Activated CD8-positive, alpha-beta memory T cell treated with anti-CD3 and anti-CD28 coated beads for 36 hours (primary cell): ENCODE data around the gene NCOR2. TPM values are rescaled to one million over a fixed set of nuclear protein-coding genes. Genes with fewer than 3 reads are reported as not detected.

ENCODE experiments used
- CTCF ChIA-PET: fragments of 350-600 bp; sonication (Branson Sonifier 250); formaldehyde crosslinking; loops from one replicate; lab custom pipeline; 2021; ENCODE audit warnings: antibody characterized with exemption; lab: Charles Lee
- POLR2A ChIA-PET: fragments of 350-600 bp; sonication (Branson Sonifier 250); formaldehyde crosslinking; loops from one replicate; lab custom pipeline; 2021; ENCODE audit warnings: antibody characterized with exemption; lab: Charles Lee
- total RNA-seq, 2 experiments: library from RNA; stranded (reverse); gene quantifications; one replicate each; pipeline ENCODE4 v1.2.3, GENCODE V29; 2021

Gene NCOR2
- 10 to 100 TPM; 94.7 to 95.0 TPM for total RNA-seq

DNA sequence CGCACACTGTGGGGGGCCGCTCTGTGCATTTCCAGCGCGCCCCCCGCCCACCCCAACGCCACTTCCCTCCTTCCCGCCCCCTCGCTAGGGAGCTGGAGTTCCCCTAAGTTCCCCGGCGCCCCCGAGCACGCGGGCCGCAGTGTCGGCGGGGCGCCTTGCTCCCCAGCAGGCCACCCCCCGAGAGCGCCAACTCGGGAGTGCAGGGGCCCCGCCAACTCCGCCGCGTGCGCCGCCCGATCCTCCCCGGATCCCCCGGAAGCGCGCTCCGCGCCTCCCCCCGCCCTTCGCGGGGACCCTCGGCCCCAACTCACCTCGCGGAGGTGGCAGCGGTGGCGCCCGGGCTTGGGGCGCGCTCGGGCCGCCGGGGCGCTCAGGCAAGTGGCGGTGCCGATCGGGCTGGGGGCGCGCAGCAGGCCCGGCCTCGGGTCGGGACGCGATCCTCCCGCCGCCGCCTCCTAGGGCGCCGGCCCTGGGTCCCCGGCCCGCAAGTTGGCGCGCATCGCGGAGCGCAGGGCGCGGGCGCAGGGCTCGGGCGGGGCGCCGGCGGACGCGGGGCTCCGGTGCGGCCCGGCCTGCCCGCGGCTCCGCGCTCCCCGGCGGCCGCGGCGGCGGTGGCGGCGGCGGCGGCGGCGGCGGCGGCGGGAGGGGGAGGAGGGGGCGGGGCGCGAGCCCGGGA is at the start of gene NCOR2:
NCOR2 (minus strand) TSS at position 616 of the 676 bp plus-strand sequence. CDS start 72,361 bp downstream, outside the sequence.
- POLR2A ChIA-PET: interaction anchor here (1.2 to 1.6 kb wide), 3 partner anchors 21 to 113 kb away, joined by 3 to 7 read pairs (median 7); no protein-coding TSS in a partner anchor
- CTCF ChIA-PET: interaction anchor here (0.6 to 2.5 kb wide), 4 partner anchors 14 to 204 kb away, joined by 3 to 6 read pairs (median 4); no protein-coding TSS in a partner anchor

DNA sequence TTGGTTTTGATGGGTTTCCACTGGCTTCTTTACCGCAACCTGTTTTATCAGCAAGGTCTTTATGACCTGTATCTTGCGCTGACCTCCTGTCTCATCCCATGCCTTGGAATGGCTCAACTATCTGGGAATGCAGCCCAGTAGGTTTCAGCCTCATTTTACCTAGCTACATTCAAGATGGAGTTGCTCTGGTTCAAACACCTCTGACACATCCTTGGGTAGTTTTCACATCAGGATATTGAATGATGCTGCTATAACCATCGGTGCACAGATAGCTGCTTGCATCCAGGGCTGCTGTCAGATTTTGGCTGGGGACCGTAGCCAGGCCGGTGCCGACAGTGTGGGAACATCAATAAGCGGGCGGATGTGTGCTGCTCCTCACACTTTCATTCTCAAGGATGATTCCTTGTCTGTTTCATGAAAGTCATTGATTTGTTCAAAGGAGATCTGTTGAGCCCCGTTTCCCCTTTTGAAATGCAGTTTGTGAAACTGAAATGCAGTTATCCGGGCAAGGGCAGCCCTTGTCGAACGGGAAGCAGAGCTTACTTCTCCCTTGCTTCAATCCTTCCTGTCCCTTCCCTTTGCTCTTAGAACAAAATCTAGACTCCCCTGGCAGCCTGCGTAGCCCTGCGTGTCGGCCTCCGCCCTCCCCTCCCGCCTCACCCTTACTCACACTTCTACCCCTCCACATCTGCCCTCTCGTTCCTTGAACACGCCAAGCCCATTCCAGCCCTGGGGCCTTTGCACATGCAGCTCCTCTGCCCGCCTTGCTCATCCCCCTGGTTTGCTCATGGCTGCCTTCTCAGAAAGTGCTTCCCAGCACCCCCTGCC is 49.2 kb upstream of the NCOR2 start:
- CTCF ChIA-PET: no interaction called here
- POLR2A ChIA-PET: no interaction called here

DNA sequence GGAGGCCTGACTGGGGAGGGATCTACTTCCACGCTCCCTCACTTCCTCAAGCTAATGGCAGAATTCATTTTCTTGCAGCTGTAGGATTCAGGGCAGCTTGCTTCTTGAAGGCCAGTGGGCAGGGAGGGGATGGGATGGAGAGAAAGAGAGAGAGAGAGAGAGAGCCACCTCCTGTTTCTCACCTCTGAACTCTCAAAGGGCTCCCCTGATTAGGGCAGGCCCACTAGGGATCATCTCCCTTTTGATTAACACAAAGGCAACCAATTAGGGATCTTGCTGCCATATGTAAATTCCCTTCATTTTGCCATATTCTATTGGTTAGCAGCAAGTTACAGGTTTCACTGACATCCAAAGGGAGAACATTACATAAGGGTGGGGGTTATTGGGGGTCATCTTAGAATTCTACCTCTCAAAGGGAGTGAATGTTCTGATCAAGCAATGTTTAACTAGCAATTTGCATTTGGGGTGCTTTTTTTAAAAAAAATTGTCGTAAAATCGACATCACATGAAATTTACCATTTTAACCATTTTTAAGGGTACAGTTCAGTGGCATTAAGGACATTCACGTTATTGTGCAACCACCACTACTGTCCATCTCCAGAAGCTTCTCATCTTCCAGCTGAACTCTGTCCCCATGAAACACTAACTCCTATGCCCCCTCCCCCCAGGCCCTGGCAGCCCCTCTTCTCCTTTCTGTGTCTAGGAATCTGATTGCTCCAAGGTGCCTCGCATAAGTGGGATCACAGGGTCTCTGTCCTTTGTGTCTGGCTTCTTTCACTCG is 47.3 kb upstream of the NCOR2 start:
- ChIA-PET POLR2A (no interaction called here), CTCF (interaction anchor here (0.7 kb wide), 1 partner anchor 148 kb away, joined by 4 read pairs; no protein-coding TSS in a partner anchor)

DNA sequence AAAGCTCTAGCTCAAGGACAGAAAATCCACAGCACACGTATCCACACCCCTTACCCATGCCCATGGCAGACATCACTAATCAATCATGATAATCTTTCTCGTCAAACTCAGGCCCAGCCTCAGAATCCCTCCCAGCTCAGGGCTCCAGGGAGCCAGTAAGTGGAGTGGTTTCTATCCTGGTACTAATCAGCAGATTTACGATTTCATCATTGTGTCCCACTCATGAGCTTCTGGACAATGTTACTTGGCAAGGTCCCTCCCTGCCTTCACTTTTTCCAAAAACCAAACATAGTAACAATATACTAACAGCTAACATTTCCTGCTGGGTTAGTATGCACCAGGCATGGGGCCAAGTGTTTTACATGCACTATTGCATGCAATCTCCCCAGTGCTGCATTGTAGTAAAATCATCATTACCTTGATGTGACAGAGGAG is 45.8 kb upstream of the NCOR2 start:
- ChIA-PET CTCF (no interaction called here), POLR2A (no interaction called here)

DNA sequence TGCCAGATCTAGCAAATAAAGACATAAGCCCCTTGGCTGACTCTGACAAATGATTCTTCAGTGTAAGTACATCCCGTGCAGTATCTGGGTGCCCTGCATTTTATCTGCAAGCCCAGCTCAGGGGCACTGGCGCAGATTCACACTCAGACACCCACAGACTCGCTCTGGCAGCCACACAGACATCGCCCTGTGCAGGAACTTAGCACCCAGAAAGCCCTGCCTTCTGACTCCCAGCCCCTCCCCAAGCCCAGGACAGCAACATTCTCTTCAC is 44.9 kb upstream of the NCOR2 start:
- POLR2A ChIA-PET: no interaction called here
- CTCF ChIA-PET: no interaction called here

DNA sequence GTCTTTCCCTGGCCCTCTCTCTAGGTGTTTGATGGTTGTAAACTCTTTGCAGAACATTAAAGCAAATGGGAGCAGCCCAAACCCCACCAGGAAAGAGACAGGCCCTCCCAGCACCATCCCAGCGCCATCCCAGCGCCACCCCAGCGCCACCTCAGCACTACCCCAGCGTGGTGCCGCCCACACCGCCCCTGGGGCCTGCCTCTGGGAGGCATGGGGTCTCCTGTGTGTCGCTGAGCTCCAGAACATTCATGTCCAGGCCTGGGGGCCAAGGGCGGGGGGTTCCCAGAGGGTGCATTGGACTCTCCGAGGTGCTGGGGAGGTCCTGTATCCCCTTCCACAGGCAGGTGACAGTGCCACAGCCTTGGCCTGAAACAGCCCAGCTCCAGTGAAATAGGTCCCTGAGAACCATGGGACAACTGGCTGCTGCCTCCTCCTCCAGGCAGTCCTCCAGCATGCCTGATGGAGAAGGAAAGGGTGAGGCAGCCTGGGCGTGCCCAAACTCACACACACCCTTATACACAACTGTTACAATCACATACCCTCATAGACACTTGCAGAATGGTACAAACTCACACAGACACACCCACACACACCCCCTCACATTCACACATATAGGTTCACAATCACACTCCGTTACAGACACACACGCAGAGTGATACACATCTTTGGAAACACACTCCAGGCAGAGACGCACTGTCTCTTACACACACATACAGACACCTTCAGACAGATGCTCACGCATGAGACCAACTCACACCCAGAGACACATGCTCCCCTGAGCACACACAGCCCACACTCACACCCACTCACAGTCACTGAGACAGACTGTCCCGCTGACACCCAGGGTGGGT is 44.4 kb upstream of the NCOR2 start:
- POLR2A ChIA-PET: no interaction called here
- CTCF ChIA-PET: no interaction called here

DNA sequence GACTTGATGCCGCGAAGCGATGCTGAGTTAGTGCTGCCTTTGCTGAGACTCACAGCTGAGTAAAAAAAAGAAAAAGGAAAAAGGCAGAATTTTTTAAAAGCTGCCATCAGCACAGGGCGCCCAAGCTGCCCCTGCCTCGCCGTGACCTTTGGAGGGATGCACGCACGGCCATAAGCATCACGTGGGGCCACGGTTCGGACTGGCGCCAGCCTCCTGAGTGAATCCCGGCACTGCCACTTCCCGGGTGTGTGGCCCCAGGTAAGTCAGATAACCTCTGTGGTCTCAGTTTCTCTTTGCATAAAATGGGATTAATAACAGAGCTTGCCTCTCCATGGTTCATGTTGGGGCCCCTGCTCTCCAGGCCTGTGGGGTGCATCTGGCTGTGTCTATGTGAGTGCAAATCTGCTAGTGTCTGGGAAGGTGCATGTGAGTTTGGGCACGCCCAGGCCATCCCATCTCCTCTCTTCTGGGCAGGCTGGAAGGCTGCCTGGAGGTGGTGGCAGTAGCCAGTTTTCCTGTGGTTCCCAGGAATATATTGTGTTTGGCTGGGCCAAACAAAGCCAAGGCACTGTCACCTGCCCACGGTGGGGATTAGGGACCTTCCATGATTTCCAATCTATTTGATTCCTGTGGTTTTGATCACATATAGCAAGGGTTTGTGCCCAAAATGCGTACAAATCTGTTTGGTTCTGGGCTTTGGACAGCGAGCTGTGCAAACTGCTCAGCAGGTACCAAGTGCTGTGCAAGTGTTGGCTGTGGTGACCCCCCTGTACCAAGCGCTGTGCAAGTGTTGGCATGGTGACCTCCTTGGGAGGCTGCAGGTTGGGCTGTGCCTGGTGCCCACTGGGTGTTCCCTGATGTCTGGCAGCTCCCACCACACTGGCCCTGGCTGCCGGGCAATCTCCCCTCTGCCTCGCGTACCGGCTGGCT is 43.5 kb upstream of the NCOR2 start:
- POLR2A ChIA-PET: no interaction called here

DNA sequence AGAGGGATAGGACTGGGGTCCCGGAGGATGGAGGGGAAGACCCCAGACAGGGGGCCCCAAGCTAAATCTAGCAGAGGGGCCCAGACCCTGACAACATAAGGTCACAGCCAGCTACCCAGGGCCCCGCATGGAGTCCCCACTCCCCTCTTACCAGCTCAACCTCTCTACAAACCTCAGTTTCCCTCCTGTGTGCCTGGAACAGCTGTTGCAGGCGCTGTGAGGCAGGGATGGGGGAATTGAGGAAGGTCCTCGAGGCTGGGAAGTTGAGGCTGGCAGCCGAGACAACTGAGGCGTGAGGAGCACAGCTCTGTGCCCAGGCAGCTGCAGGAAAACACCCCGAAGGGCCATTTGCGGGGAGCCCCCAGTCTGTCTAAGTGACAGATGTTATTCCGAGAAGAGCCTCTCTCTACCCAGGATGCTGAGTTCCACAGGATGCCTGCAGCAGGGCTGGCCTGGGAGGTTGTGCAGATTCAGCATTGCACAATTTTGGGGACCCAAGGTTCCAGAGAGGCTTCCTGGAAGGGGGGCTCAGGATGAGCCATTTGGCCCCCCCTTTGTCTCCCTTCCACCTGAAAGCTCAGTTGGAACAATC is 42.7 kb upstream of the NCOR2 start:
- CTCF ChIA-PET: interaction anchor here (0.6 kb wide), 1 partner anchor 154 kb away, joined by 3 read pairs; no protein-coding TSS in a partner anchor

More for the DNA sequence above, 43.5 kb upstream of the NCOR2 start:
- CTCF ChIA-PET: no interaction called here

DNA sequence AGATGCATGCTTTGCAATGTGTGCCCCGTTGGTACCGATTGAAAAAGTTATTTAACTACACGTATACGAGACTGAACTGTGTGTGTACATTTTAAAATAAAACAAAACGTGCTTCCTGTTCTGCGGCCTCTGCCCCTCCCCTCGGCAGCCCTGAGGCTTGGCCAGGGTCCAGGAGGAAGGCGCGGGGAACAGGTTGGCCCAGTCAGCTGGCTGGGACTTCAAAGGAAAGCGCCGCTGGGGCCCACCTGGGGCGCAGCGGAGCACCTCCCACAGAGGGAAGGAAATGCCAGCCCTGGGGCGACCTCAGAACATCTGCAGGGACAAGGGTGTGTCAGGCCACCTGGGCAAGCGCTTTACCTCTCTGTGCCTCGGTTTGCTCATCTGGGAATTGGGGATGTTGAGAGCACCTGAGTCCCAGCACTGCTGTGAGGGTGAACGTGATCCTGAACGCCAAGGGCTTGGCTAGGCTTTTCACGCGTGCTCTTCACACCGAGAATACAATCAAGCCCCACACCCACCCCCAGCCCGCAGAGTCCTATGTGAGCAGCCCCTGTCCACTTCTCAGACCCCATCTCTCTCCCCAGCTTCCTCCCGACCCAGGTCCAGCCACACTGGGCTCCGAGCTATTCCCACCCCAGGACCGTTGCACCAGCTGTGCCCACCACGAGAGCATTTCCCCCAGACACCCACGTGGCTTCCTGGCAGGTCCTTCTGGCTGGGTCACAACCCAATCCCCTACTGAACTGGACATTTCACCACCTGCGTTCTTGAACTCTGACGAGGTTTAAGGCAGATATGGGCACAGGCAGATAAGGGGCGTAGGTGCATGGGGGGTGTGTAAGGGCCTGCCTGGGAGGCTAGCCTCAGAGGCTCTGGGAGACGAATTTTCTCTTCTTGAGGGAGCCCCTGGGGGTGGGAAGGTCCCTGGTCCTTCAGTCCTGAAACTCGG is 41.9 kb upstream of the NCOR2 start:
- POLR2A ChIA-PET: no interaction called here
- CTCF ChIA-PET: interaction anchor here (0.6 kb wide), 2 partner anchors 155 to 289 kb away, joined by 3 read pairs; no protein-coding TSS in a partner anchor

More for the DNA sequence above, 42.7 kb upstream of the NCOR2 start:
- POLR2A ChIA-PET: no interaction called here

DNA sequence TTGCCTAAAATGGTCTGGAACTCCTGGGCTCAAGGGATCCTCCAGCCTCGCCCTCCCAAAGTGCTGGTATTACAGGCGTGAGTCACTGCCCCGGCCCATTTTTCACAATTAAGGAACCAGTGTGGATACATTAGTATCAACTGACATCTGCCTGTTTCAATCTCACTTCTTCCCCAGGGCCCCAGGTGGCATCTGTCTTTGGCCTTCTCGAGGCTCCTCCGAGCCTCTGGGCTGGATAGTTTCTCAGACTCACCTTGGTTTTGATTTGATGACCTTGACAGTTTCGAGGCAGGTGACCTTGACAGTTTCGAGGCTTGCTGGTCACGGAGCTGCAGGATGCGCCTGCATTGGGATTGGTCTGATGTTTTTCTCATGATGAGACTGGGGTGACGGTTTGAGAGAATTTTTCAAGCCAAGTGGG is 41.0 kb upstream of the NCOR2 start:
- ChIA-PET POLR2A (no interaction called here), CTCF (interaction anchor here (0.6 to 0.7 kb wide), 2 partner anchors 14 to 288 kb away, joined by 3 read pairs; no protein-coding TSS in a partner anchor)

DNA sequence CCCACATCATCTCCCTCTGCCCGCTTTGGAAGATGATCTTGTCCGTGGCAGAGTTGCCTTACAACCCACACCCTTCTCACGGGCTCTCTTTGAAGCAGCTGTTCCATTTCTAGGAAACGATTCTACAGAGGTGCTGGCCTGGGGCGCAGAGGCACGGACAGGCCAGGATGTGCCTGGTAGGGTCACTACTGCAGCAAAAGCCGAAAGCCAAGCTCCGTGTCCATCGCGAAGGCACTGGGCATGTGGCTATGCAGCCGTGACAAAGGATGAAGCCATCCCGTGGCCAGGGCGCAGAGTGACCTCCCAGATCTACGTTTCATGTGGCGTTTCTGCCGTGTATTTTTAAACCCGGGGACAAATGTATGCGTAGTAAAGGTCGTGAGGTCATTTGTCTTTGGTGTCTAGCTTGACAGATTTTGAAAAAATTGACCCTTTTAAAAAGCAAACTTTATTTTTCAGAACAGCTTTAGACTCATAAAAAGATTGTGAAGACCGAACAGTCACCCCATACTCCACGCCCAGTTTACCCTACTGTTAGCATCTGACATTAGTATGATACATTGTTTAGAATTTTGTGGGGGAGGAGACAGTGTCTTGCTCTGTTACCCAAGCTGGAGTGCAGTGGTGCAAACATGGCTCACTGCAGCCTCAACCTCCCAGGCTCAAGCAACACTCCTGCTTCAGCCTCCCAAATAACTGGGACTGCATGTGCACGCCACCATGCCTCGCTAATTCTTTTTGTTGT is 40.4 kb upstream of the NCOR2 start:
- ChIA-PET POLR2A (no interaction called here), CTCF (interaction anchor here (0.7 kb wide), 1 partner anchor 15 kb away, joined by 3 read pairs; no protein-coding TSS in a partner anchor)

DNA sequence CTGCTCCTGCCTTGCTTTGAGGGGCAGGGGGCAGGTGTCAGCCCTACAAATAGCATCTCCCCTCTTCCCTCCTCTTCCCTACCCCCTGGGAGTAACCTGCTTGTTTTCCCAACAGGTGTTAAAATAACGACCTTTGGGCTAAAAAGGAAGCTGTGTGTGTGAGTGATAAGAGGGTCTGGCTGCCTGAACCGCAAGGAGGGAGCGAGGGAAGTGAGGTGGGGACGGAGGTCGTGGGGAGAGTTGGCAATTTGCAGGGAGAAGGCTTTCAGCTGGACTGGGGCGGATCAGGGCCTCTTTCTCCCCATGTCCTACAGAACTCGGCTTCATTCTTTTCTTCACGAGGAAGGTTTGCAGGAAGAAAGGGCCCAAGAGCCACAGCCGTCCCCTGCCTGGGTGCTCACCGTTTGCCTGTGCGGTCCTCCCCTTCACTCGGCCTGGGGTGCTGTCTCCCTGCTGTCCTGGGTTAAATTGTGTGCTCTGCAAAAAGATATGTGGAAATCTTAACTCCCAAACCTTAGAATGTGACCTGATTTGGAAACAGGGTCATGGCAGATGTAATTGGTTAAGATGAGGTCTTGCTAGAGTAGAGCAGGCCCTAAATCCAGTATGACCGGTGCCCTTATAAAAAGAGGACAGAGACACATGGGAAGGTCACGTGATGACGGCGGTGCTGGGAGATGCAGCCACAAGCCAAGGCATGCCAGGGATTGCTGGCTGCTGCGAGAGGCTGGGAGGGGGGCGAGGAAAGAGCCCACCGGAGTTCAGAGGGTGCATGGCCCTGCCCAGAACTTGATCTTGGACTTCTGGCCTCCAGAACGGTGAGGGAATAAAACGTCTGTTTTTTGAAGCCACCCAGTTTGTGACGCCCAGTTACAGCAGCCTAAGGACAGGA is 38.7 kb upstream of the NCOR2 start:
- ChIA-PET POLR2A (no interaction called here), CTCF (no interaction called here)

DNA sequence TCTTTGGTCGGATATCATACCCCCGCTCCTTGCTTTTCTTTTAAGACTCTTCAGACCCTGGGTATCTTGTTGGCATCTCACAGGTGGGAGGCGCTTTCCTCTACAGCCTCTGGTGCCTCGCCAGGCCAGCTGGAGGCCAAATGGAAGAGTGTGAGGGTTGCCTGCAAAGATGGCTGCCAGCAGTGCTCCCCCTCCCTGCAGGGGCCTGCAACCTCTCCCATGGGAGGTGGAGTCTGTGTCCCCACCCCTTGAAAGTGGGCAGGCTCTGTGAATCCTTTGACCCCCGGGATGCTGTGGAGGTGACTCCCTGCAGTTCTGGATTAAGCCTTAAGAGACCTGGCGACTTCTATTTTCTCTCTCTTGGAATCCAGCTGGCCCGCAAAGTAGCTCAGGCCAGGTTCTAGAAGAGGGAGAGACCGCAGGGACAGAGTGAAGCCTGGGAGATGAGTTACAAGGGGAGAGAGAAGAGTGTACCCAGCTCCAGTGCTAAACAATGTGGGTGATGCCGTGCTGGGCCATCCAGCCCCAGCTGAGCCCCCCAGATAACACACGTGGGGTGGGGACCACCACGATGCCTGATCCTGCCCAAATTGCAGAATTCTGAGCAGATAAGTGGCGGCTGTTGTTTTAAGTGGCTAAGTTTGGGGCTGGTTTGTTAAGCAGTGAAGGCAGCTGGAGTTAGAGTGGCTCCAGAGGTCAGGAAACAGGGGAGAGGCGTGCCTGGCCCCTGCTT is 37.9 kb upstream of the NCOR2 start:
- POLR2A ChIA-PET: no interaction called here
- CTCF ChIA-PET: no interaction called here

DNA sequence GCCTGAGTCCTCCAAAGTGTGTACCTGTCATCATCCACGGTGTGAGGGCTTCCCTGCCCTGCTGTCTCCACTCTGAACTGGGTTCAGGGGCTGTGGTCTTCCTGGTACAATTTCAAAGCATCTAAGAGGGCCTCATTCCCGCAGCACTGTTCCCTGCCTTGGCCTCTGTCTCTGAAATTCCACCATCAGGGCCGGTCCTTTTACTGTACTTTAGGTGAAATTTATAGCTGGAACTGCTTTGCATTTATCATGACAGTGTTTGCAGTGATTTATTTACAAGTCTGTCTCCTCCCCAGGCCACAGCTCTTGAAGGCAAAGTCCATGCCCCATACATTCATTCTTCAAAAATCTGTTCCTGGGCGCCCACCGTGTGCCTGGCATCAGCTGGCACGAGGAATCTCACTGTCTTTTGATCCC is 36.9 kb upstream of the NCOR2 start:
- POLR2A ChIA-PET: no interaction called here
- CTCF ChIA-PET: no interaction called here
